Eye (tissue), 1 donor: ENCODE data around the gene GPR42.
"Not testable (repeated sequence)": the region's sequence is repeated elsewhere in the genome, so short reads cannot be mapped to it uniquely, and the experiment has no call there.

Source experiments
- DNase-seq: peaks from one replicate; pipeline ENCODE4 v3.0.0-alpha.2; 2015

The GPR42 gene

GRCh38 chr19:35397064-35397463 lies 26.2 kb downstream of the GPR42 start:
- DNase-seq: no peak

GRCh38 chr19:35398570-35398969 lies 27.7 kb downstream of the GPR42 start:
- DNase-seq: no peak

GRCh38 chr19:35399231-35399630 lies 28.4 kb downstream of the GPR42 start:
- DNase-seq: no peak

GRCh38 chr19:35399948-35400772 lies 29.3 kb downstream of the GPR42 start:
- no peak for DNase-seq

- no peak for DNase-seq
Measured at GRCh38 chr19:35400773-35401100, 29.9 kb downstream of the GPR42 start.

GRCh38 chr19:35401416-35401815 lies 30.5 kb downstream of the GPR42 start:
- DNase-seq: not testable (repeated sequence)

GRCh38 chr19:35403116-35403760 lies 32.4 kb downstream of the GPR42 start:
- no peak for DNase-seq

GRCh38 chr19:35404879-35405622 lies 34.2 kb downstream of the GPR42 start:
- DNase-seq: no peak

- no peak for DNase-seq
Measured at GRCh38 chr19:35407619-35408018, 36.8 kb downstream of the GPR42 start.

- DNase-seq: no peak
Measured at GRCh38 chr19:35408284-35409171, 37.7 kb downstream of the GPR42 start.

- no peak for DNase-seq
Measured at GRCh38 chr19:35409191-35409590, 38.3 kb downstream of the GPR42 start.

GRCh38 chr19:35410487-35410886 lies 39.6 kb downstream of the GPR42 start:
- DNase-seq: no peak

GRCh38 chr19:35414442-35414841 lies 43.6 kb downstream of the GPR42 start:
- no peak for DNase-seq

GRCh38 chr19:35416331-35416730 lies 45.5 kb downstream of the GPR42 start:
- DNase-seq: no peak

- DNase-seq: no peak
Measured at GRCh38 chr19:35417278-35417677, 46.4 kb downstream of the GPR42 start.

GRCh38 chr19:35417713-35418534 lies 47.1 kb downstream of the GPR42 start:
- DNase-seq: no peak

- no peak for DNase-seq
Measured at GRCh38 chr19:35419046-35419445, 48.2 kb downstream of the GPR42 start.

GRCh38 chr19:35419805-35420204 lies 48.9 kb downstream of the GPR42 start:
- DNase-seq: no peak

- no peak for DNase-seq
Measured at GRCh38 chr19:35421362-35421761, 50.5 kb downstream of the GPR42 start.
